BE2C (cell line): ENCODE measurements around the gene SAYSD1. TPM values are rescaled to one million over a fixed set of nuclear protein-coding genes. Genes with fewer than 3 reads are reported as not detected.

Source experiments
- DNase-seq: peaks from one replicate; pipeline ENCODE4 v3.0.0-alpha.2; 2020
- H3K27me3 ChIP-seq: fragments of 250-450 bp; sonication (Bioruptor Pico); 2 replicates; pipeline ENCODE4 v1.5.1; 2020; ENCODE audit warnings: mild to moderate bottlenecking
- H3K36me3 ChIP-seq: fragments of 250-450 bp; sonication (Bioruptor Pico); 2 replicates; pipeline ENCODE4 v1.5.1; 2020; ENCODE audit warnings: mild to moderate bottlenecking
- H3K4me1 ChIP-seq: fragments of 250-450 bp; sonication (Bioruptor Pico); 2 replicates; pipeline ENCODE4 v1.5.1; 2020
- H3K4me3 ChIP-seq: 2 replicates; pipeline ENCODE4 v1.5.1; 2011; ENCODE audit warnings: low read depth, low read length
- H3K9me3 ChIP-seq: fragments of 250-450 bp; sonication (Bioruptor Pico); 2 replicates; pipeline ENCODE4 v1.5.1; 2020
- polyA plus RNA-seq: library from polyadenylated mRNA; unstranded; fragments of >200 nt; gene quantifications from one replicate; pipeline ENCODE4 v1.2.1, GENCODE V29; 2012; ENCODE audit warnings: low read depth, missing spikeins; ENCODE audit not compliant: insufficient read length, insufficient read depth
- TF ChIP-seq, protein P1 (sequence below): IDR thresholded peaks from 2 replicates; pipeline ENCODE4 v1.5.1; 2012; ENCODE audit warnings: mild to moderate bottlenecking, low read depth, low read length

Gene SAYSD1
- polyA plus RNA-seq: 2.3 TPM

DNA sequence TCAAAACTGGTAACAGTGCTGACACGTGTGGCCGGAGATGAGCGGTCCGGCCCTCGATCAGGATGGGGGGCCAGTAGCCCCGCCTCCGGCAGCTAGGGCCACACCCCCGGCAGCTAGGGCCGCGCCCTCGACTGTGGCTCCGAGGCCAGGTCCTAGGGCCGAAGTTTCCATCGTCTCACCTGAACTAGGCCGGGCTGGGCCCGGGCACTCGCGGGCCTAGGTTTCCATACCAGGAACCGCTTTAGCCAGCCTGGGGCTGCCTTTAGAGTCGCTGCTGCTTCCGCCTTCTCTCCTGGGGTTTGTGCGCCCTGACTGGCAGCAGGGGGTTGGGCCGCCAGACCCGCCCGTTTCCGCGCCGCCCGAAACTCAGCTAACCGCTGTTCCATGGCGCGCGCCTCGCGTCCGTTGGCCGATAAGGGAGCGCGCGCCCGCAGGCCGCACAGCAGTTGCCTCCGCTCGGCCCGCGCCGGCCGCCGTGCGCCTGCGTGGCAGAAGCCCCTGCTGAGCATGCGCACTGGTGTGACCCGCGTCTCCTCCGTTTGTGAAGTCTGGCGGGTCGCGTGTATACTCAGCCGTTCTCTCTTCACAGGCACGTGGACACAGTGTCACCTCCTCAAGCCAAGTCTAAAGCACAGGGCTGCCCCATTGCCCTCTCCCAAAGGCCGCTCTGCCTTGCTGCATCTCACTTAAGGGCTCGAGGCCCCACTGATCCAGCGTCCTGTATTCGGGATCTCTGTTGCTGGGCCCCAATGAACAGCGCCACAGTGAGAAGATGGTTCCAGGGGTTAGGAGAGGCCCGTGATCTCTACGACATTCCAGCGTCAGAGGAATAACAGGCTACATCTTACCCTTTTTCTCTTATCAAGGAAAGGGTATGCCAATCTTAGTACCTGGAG, at the start of gene SAYSD1:
SAYSD1 (minus strand) TSS at position 483 of the 896 bp plus-strand sequence; CDS start at position 386, 97 bp downstream.
- Histone ChIP-seq H3K4me3 (peak within 1 kb of the TSS; percentile 85), H3K9me3 (no peaks in the 10 kb centered on the region), H3K27me3 (no peaks in the 10 kb centered on the region), H3K4me1 (peaks cover 3% of the 10 kb centered on the region; the same call in 1 of the 2 replicates), H3K36me3 (no peaks in the 10 kb centered on the region)
- TF ChIP-seq, protein P1, sequence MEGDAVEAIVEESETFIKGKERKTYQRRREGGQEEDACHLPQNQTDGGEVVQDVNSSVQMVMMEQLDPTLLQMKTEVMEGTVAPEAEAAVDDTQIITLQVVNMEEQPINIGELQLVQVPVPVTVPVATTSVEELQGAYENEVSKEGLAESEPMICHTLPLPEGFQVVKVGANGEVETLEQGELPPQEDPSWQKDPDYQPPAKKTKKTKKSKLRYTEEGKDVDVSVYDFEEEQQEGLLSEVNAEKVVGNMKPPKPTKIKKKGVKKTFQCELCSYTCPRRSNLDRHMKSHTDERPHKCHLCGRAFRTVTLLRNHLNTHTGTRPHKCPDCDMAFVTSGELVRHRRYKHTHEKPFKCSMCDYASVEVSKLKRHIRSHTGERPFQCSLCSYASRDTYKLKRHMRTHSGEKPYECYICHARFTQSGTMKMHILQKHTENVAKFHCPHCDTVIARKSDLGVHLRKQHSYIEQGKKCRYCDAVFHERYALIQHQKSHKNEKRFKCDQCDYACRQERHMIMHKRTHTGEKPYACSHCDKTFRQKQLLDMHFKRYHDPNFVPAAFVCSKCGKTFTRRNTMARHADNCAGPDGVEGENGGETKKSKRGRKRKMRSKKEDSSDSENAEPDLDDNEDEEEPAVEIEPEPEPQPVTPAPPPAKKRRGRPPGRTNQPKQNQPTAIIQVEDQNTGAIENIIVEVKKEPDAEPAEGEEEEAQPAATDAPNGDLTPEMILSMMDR: no peak
- DNase-seq: peak; percentile 96

GRCh38 chr6:39157511-39157910, 42.5 kb upstream of the SAYSD1 start:
- TF ChIP-seq, protein P1: peak; percentile 24
- Histone ChIP-seq H3K4me1 (no peaks in the 10 kb centered on the region), H3K4me3 (no peak overlapping the region), H3K27me3 (peaks cover 11% of the 10 kb centered on the region), H3K36me3 (no peaks in the 10 kb centered on the region), H3K9me3 (no peaks in the 10 kb centered on the region)
- no peak for DNase-seq

GRCh38 chr6:39156801-39157200, 41.8 kb upstream of the SAYSD1 start:
- Histone ChIP-seq H3K4me1 (no peaks in the 10 kb centered on the region), H3K4me3 (no peak overlapping the region), H3K9me3 (no peaks in the 10 kb centered on the region), H3K36me3 (no peaks in the 10 kb centered on the region), H3K27me3 (peaks cover 18% of the 10 kb centered on the region)
- TF ChIP-seq, protein P1: no peak
- DNase-seq: no peak

DNA sequence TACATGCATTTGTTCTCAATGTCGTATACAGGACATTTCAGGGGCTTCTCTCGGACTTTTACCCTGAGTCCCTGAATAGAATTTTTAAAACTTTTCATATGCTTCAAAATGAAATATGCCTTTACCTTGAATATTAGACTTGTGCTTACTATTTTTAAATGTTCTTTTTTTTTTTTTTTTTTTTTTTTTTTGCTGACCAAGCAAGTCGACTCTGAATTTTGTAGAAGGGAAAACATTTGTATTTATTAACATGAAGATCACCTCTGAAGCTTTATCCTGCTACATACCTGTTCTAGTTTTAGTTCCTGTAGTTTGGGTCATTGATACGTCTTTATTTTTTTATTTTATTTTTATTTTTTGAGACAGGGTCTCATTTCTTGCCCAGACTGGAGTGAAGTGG, 39.7 kb upstream of the SAYSD1 start:
- Histone ChIP-seq H3K27me3 (peaks cover 26% of the 10 kb centered on the region), H3K4me3 (no peak overlapping the region), H3K4me1 (no peaks in the 10 kb centered on the region), H3K9me3 (no peaks in the 10 kb centered on the region), H3K36me3 (no peaks in the 10 kb centered on the region)
- no peak for DNase-seq
- TF ChIP-seq, protein P1: no peak

- Histone ChIP-seq H3K9me3 (no peaks in the 10 kb centered on the region), H3K4me3 (no peak overlapping the region), H3K36me3 (no peaks in the 10 kb centered on the region), H3K27me3 (peaks cover 29% of the 10 kb centered on the region), H3K4me1 (no peaks in the 10 kb centered on the region)
- DNase-seq: no peak
- TF ChIP-seq, protein P1: no peak
These were observed 38.9 kb upstream of the SAYSD1 start for GRCh38 chr6:39153766-39154397.

DNA sequence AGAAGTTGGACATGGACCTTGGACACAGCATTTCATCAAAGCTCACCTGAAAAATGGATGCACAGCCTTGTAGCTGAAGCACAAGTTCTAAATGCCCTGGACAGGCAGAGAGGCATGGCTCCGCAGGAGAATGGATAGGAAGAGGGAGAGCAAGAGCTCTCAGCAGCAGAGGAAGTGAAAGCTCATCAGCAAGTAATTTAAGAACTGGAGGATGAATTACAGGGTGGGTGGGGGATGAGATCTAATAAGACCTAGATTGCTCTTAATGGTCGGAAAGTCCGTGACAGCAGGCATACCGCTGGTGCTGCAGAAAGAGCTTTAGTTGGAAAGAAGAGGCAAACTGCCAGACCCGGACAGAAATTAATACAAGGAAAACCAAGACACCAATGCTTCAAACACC, 37.3 kb upstream of the SAYSD1 start:
- no peak for DNase-seq
- no peaks in the 10 kb centered on the region for H3K36me3 ChIP-seq
- H3K27me3 ChIP-seq: peaks cover 35% of the 10 kb centered on the region
- no peaks in the 10 kb centered on the region for H3K9me3 ChIP-seq
- no peaks in the 10 kb centered on the region for H3K4me1 ChIP-seq
- TF ChIP-seq, protein P1: no peak
- H3K4me3 ChIP-seq: no peak overlapping the region
